Activated naive CD8-positive, alpha-beta T cell treated with anti-CD3 and anti-CD28 coated beads, Interleukin-2, amount 50 U/mL, for 24 hours (primary cell): ENCODE measurements around the gene ARSA.

Experiments used
- ATAC-seq: fragments of 150-1000 bp; cut with Tn5 transposase; one replicate; pipeline ENCODE4 v1.10.0; 2021
- DNase-seq: peaks from one replicate; pipeline ENCODE4 v3.0.0; 2021
- H3K27ac Mint-ChIP-seq: one replicate; pipeline ENCODE4 v1.8.0; 2021; ENCODE audit warnings: mild to moderate bottlenecking, mixed read lengths
- H3K27me3 Mint-ChIP-seq: one replicate; pipeline ENCODE4 v1.8.0; 2021; ENCODE audit warnings: mixed read lengths
- H3K36me3 Mint-ChIP-seq: one replicate; pipeline ENCODE4 v1.8.0; 2021; ENCODE audit warnings: low read depth, mixed read lengths
- H3K4me1 Mint-ChIP-seq: one replicate; pipeline ENCODE4 v1.8.0; 2021; ENCODE audit warnings: mixed read lengths
- H3K4me3 Mint-ChIP-seq: one replicate; pipeline ENCODE4 v1.8.0; 2021; ENCODE audit warnings: mild to moderate bottlenecking, moderate library complexity, mixed read lengths
- H3K9me3 Mint-ChIP-seq: one replicate; pipeline ENCODE4 v1.8.0; 2021; ENCODE audit warnings: mixed read lengths

The ARSA gene

GRCh38 chr22:50606165-50606945, 21.6 kb downstream of the ARSA start:
- DNase-seq, result no peak
- no peak overlapping the region for H3K4me3 Mint-ChIP-seq
- ATAC-seq, result no peak
- H3K27ac Mint-ChIP-seq, result no peak overlapping the region
- peaks cover 3% of the 10 kb centered on the region for H3K4me1 Mint-ChIP-seq
- peaks cover 2% of the 10 kb centered on the region for H3K36me3 Mint-ChIP-seq
- H3K9me3 Mint-ChIP-seq, result no peaks in the 10 kb centered on the region
- peaks cover 52% of the 10 kb centered on the region for H3K27me3 Mint-ChIP-seq

- ATAC-seq, result no peak
- DNase-seq, result no peak
- peaks cover 2% of the 10 kb centered on the region for H3K36me3 Mint-ChIP-seq
- peaks cover 3% of the 10 kb centered on the region for H3K4me1 Mint-ChIP-seq
- peaks cover 52% of the 10 kb centered on the region for H3K27me3 Mint-ChIP-seq
- H3K9me3 Mint-ChIP-seq, result no peaks in the 10 kb centered on the region
- H3K4me3 Mint-ChIP-seq, result no peak overlapping the region
- no peak overlapping the region for H3K27ac Mint-ChIP-seq
Observed at GRCh38 chr22:50605613-50606074, 22.3 kb downstream of the ARSA start.

- no peak for ATAC-seq
- peaks cover 2% of the 10 kb centered on the region for H3K36me3 Mint-ChIP-seq
- peaks cover 50% of the 10 kb centered on the region for H3K27me3 Mint-ChIP-seq
- H3K9me3 Mint-ChIP-seq, result no peaks in the 10 kb centered on the region
- H3K4me3 Mint-ChIP-seq, result no peak overlapping the region
- H3K4me1 Mint-ChIP-seq, result peaks cover 3% of the 10 kb centered on the region
- DNase-seq, result no peak
- no peak overlapping the region for H3K27ac Mint-ChIP-seq
Observed at GRCh38 chr22:50605002-50605612, 22.8 kb downstream of the ARSA start.

GRCh38 chr22:50604256-50605001, 23.5 kb downstream of the ARSA start:
- ATAC-seq, result no peak
- no peak for DNase-seq
- peaks cover 3% of the 10 kb centered on the region for H3K4me1 Mint-ChIP-seq
- no peaks in the 10 kb centered on the region for H3K9me3 Mint-ChIP-seq
- H3K36me3 Mint-ChIP-seq, result peaks cover 2% of the 10 kb centered on the region
- peaks cover 51% of the 10 kb centered on the region for H3K27me3 Mint-ChIP-seq
- H3K4me3 Mint-ChIP-seq, result no peak overlapping the region
- H3K27ac Mint-ChIP-seq, result no peak overlapping the region

- H3K4me1 Mint-ChIP-seq, result peaks cover 3% of the 10 kb centered on the region
- H3K27ac Mint-ChIP-seq, result no peak overlapping the region
- H3K4me3 Mint-ChIP-seq, result no peak overlapping the region
- no peak for ATAC-seq
- no peaks in the 10 kb centered on the region for H3K9me3 Mint-ChIP-seq
- no peak for DNase-seq
- peaks cover 46% of the 10 kb centered on the region for H3K27me3 Mint-ChIP-seq
- H3K36me3 Mint-ChIP-seq, result peaks cover 2% of the 10 kb centered on the region
Observed at GRCh38 chr22:50603511-50604255, 24.3 kb downstream of the ARSA start.

- Mint-ChIP-seq H3K27ac (no peak overlapping the region), H3K36me3 (peaks cover 3% of the 10 kb centered on the region), H3K4me1 (peaks cover 3% of the 10 kb centered on the region), H3K4me3 (peak overlapping the region; percentile 70), H3K27me3 (peaks cover 48% of the 10 kb centered on the region), H3K9me3 (no peaks in the 10 kb centered on the region)
- ATAC-seq (no peak), DNase-seq (no peak)
Observed at GRCh38 chr22:50602338-50602700, 25.6 kb downstream of the ARSA start.

GRCh38 chr22:50601669-50602337, 26.1 kb downstream of the ARSA start:
- Mint-ChIP-seq H3K36me3 (peaks cover 3% of the 10 kb centered on the region), H3K9me3 (no peaks in the 10 kb centered on the region), H3K4me3 (peak overlapping the region; percentile 70), H3K4me1 (peaks cover 3% of the 10 kb centered on the region), H3K27me3 (peaks cover 48% of the 10 kb centered on the region), H3K27ac (no peak overlapping the region)
- ATAC-seq (no peak), DNase-seq (no peak)

GRCh38 chr22:50600967-50601668, 26.8 kb downstream of the ARSA start:
- ATAC-seq, result no peak

GRCh38 chr22:50600538-50600937, 27.4 kb downstream of the ARSA start, which contains the start of gene MAPK8IP2:
MAPK8IP2 (plus strand) TSS chr22:50600793; CDS start chr22:50600819, 26 bp downstream.
- Mint-ChIP-seq H3K4me1 (peaks cover 3% of the 10 kb centered on the region), H3K36me3 (peaks cover 3% of the 10 kb centered on the region), H3K9me3 (no peaks in the 10 kb centered on the region), H3K27ac (no peak within 1 kb of the TSS), H3K27me3 (peaks cover 38% of the 10 kb centered on the region), H3K4me3 (peak within 1 kb of the TSS; percentile 70)
- DNase-seq, result no peak
- peak; percentile 15 for ATAC-seq

More at GRCh38 chr22:50600967-50601668, 26.8 kb downstream of the ARSA start:
- Mint-ChIP-seq H3K9me3 (no peaks in the 10 kb centered on the region), H3K4me1 (peaks cover 3% of the 10 kb centered on the region), H3K36me3 (peaks cover 3% of the 10 kb centered on the region), H3K27me3 (peaks cover 44% of the 10 kb centered on the region), H3K4me3 (peak overlapping the region; percentile 70), H3K27ac (no peak overlapping the region)
- no peak for DNase-seq

GRCh38 chr22:50599816-50600455, 28.0 kb downstream of the ARSA start:
- no peak overlapping the region for H3K27ac Mint-ChIP-seq
- peaks cover 5% of the 10 kb centered on the region for H3K36me3 Mint-ChIP-seq
- ATAC-seq (peak; percentile 50), DNase-seq (peak; percentile 74)
- peak overlapping the region; percentile 51 for H3K4me3 Mint-ChIP-seq
- H3K9me3 Mint-ChIP-seq, result no peaks in the 10 kb centered on the region
- H3K4me1 Mint-ChIP-seq, result peaks cover 3% of the 10 kb centered on the region
- peaks cover 33% of the 10 kb centered on the region for H3K27me3 Mint-ChIP-seq

GRCh38 chr22:50597097-50597496, 30.9 kb downstream of the ARSA start:
- ATAC-seq (no peak), DNase-seq (no peak)
- Mint-ChIP-seq H3K4me1 (peaks cover 3% of the 10 kb centered on the region), H3K9me3 (no peaks in the 10 kb centered on the region), H3K4me3 (no peak overlapping the region), H3K27me3 (peaks cover 18% of the 10 kb centered on the region), H3K27ac (no peak overlapping the region), H3K36me3 (peaks cover 5% of the 10 kb centered on the region)

GRCh38 chr22:50595189-50595588, 32.8 kb downstream of the ARSA start:
- Mint-ChIP-seq H3K9me3 (no peaks in the 10 kb centered on the region), H3K27me3 (peaks cover 11% of the 10 kb centered on the region), H3K27ac (no peak overlapping the region), H3K4me3 (no peak overlapping the region), H3K36me3 (peaks cover 4% of the 10 kb centered on the region), H3K4me1 (no peaks in the 10 kb centered on the region)
- ATAC-seq (no peak), DNase-seq (no peak)

GRCh38 chr22:50587407-50587806, 40.5 kb downstream of the ARSA start:
- no peaks in the 10 kb centered on the region for H3K27me3 Mint-ChIP-seq
- no peak for DNase-seq
- H3K36me3 Mint-ChIP-seq, result no peaks in the 10 kb centered on the region
- peaks cover 7% of the 10 kb centered on the region for H3K4me1 Mint-ChIP-seq
- H3K9me3 Mint-ChIP-seq, result no peaks in the 10 kb centered on the region
- H3K4me3 Mint-ChIP-seq, result no peak overlapping the region
- ATAC-seq, result no peak
- H3K27ac Mint-ChIP-seq, result no peak overlapping the region
